Jurkat, Clone E6-1 (cell line): Measurements from ENCODE around the gene GABRR3.

Experiments used
- DNase-seq: peaks from one replicate; pipeline ENCODE4 v3.0.0-alpha.2; 2011; ENCODE audit warnings: low read depth, low spot score
- H3K4me3 ChIP-seq: 2 replicates; pipeline ENCODE4 v1.5.1; 2011; ENCODE audit warnings: mild to moderate bottlenecking, low read length, control low read depth, moderate library complexity

GABRR3 gene

GRCh38 chr3:97937205-97937604, 97.9 kb downstream of the GABRR3 start:
- DNase-seq = no peak

DNA sequence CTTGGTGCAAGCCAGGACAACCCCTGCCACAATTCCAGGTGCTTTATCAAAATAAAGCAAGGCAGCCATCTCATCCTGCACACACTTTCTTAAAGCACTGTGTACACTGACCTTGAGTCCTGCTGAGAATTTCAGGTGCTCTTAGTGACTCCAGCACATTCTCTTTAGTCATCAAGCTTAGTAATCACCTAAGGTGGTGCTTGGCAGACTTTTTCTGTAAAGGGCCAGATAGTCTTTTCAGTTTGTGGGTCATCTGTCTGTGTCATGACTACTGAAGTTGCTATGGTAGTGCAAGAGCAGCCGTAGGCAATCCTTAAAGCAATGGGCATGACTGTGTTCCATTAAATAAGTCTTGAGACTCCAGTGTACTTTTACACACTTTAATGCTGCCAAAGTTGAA, 99.3 kb downstream of the GABRR3 start:
- no peak for DNase-seq
- no peak overlapping the region for H3K4me3 ChIP-seq

More at GRCh38 chr3:97937205-97937604, 97.9 kb downstream of the GABRR3 start:
- no peak overlapping the region for H3K4me3 ChIP-seq
